ENCODE data around the gene FRMD4A.

FRMD4A gene

DNA sequence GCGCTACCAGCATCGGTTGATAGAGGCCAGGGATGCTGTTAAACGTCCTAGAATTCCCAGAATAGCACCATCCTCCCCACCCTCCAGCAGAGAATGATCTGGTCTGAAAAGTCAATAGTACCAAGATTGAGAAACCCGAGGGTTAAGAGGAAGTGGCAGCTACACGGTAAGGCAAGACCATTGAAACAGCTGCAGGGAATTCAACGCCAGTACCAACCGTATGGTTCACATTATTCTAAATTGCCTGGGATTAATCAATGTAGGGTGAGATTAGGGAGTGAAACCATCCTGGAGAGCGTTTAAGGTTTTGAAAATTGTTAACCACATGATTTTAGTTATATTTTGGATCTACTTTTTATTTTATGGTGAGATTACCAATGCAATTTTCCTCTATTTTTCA is 391.8 kb downstream of the FRMD4A start:
- no peak overlapping the region for H3K27ac ChIP-seq
- no peak for TF ChIP-seq ZFX (IDR thresholded peaks at IDR 0.05; ENCODE audit: borderline replicate concordance)
- TF ChIP-seq, protein P1, sequence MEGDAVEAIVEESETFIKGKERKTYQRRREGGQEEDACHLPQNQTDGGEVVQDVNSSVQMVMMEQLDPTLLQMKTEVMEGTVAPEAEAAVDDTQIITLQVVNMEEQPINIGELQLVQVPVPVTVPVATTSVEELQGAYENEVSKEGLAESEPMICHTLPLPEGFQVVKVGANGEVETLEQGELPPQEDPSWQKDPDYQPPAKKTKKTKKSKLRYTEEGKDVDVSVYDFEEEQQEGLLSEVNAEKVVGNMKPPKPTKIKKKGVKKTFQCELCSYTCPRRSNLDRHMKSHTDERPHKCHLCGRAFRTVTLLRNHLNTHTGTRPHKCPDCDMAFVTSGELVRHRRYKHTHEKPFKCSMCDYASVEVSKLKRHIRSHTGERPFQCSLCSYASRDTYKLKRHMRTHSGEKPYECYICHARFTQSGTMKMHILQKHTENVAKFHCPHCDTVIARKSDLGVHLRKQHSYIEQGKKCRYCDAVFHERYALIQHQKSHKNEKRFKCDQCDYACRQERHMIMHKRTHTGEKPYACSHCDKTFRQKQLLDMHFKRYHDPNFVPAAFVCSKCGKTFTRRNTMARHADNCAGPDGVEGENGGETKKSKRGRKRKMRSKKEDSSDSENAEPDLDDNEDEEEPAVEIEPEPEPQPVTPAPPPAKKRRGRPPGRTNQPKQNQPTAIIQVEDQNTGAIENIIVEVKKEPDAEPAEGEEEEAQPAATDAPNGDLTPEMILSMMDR (IDR thresholded peaks at IDR 0.05) = no peak

DNA sequence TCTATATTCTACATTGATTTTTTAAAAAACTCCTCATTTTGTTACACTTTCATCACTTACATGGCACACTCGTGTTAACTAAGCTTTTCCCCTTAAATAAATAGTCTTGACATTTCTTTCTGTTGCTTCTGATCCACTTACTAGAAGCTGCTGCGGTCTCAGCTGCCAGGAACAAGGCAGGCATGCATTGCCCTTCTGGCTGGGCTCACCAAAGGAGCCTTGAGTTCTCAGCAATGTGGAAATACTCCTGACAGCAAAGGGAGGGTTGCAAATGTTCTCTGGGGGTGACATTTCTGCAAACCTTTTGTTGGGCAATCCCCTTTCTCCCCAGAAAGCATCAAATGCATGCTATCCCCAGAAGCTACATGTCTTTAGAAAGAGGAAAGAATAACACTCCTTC is 393.9 kb downstream of the FRMD4A start:
- TF ChIP-seq, protein P1 (IDR thresholded peaks at IDR 0.05) = no peak
- no peak for TF ChIP-seq ZFX (IDR thresholded peaks at IDR 0.05; ENCODE audit: borderline replicate concordance)
- no peak overlapping the region for H3K27ac ChIP-seq

DNA sequence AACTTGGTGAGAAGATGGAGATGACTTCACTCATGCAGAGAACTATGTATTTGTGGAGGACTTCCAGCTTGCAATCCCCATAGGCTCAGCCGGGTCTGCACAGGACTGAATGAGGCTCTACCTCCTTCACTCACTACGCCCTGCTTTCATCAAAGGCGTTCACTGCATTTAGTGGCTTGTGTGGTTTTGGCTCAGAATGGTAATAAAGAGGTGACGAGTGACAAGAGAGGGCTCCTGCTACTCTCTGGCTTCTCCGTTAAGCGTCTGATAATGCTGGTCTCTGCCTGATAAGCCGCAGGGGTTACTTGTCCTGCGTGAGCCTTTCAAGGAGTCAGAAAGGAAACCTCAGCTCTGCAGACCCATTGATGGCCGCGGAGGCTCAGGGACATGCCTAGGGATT is 400.6 kb downstream of the FRMD4A start:
- H3K27ac ChIP-seq = no peak overlapping the region
- TF ChIP-seq, protein P1 (IDR thresholded peaks at IDR 0.05) = no peak
- TF ChIP-seq ZFX (IDR thresholded peaks at IDR 0.05; ENCODE audit: borderline replicate concordance) = no peak

DNA sequence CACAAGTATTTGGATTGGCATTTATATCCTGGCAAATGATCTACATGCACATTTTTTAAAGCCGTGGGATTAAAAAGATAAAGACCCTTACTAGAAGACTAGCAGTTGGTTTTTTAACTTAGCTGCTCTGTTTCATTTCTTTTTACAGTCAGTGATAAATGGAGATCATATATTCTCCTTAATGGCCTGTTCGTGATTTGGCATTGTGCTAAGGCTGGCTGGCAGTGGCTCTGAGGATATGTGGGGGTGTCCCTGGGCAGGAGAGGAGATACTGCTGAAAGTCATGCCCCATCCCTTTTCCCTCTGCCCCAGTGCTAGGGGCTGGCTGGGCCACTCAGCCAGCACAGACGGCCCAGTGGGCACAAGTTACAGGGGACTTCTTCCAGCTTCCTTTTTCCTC is 402.3 kb downstream of the FRMD4A start:
- H3K27ac ChIP-seq = no peak overlapping the region
- TF ChIP-seq ZFX (IDR thresholded peaks at IDR 0.05; ENCODE audit: borderline replicate concordance) = no peak
- TF ChIP-seq, protein P1 (IDR thresholded peaks at IDR 0.05) = no peak

DNA sequence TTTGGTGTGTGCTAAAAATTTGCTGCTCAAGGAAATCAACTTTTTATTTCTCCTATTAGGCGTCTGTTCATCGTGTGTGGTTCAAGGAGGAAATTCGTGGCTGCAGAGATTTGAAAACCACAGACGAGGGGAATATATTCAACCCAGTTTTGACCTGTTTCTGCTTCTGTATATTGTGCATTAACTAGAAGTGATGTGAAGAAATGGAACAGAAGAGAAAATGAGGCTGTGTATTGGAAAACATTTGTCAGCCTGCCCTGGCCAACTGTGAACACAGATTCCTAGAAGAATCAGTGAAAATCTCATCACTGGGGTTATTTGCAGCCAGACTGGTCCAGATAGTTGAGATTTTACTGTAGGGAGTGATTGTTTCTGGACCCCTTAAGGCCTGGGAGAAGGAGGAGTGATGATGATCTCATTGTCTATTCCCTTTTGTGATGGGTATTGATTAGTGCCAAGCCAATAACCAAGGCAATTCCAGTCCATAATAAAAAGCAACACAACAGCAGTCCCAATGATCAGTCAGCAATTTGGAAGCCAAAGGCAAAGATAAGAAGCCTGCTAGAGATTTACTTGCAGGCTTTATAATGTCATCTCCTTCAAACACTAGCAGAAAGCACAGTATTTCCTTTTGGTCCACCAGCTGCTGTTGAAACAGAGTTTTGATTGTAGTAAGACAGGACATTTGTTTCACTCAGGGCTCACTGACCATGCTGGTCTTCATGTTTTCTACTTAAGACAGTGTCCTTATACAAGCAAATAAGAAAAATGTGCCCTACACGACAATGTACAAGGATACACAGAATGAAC is 404.5 kb downstream of the FRMD4A start:
- no peak for TF ChIP-seq ZFX (IDR thresholded peaks at IDR 0.05; ENCODE audit: borderline replicate concordance)
- TF ChIP-seq, protein P1 (IDR thresholded peaks at IDR 0.05) = no peak
- H3K27ac ChIP-seq = no peak overlapping the region

DNA sequence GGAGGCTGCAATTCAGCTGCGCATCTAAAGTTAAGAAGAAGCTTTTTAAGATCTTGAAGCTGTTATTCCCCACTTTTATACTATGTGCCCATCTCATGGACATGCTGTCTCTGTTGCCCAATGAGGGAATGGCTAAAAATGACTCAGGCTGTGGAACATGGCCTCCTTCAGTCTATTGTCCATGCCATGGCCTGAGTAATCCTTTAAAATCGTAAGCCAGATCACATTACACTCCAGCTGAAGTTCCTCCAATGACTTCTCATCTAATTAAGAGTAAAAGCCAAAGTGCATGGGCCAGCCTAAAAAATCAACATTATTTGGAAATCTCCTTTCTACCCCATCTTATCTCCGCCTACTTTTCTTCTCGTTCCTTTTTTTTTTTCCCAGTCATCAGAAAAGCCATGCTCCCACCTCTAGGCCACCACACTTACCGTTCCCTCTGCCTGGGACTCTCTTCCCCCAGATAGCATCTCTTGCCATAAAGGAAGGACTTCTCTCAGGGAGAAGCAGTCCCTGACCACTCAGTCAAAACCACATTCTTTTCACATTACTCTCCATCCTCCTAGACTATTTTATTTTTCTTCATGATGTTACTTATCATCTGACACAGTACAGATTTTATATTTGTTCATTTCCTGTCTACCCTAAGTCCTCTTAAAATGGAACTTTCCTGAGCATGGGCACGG is 406.5 kb downstream of the FRMD4A start:
- no peak overlapping the region for H3K27ac ChIP-seq

More for the DNA sequence above, 406.5 kb downstream of the FRMD4A start:
- TF ChIP-seq, protein P1 (IDR thresholded peaks at IDR 0.05) = no peak
- TF ChIP-seq ZFX (IDR thresholded peaks at IDR 0.05; ENCODE audit: borderline replicate concordance) = no peak
